Globus pallidus (tissue), 1 donor: Measurements from ENCODE around the gene LIMS2.

Source experiments
- DNase-seq: peaks from one replicate; pipeline ENCODE4 v3.0.0-alpha.2; 2015; ENCODE audit warnings: low spot score

LIMS2 gene

GRCh38 chr2:127646487-127647241, 28.7 kb downstream of the LIMS2 start:
- DNase-seq, result no peak

GRCh38 chr2:127645395-127646291, 29.7 kb downstream of the LIMS2 start, which contains the start of gene GPR17:
TSS of gene GPR17 (plus strand) at chr2:127646153. CDS start at chr2:127650736, 4,583 bp downstream.
- peak; percentile 72 for DNase-seq

GRCh38 chr2:127645026-127645394, 30.3 kb downstream of the LIMS2 start:
- no peak for DNase-seq

- DNase-seq, result no peak
Measured at GRCh38 chr2:127644066-127645025, 31.0 kb downstream of the LIMS2 start.

GRCh38 chr2:127643439-127644065, 31.8 kb downstream of the LIMS2 start:
- no peak for DNase-seq

- no peak for DNase-seq
Measured at GRCh38 chr2:127642706-127643438, 32.5 kb downstream of the LIMS2 start.

- DNase-seq, result no peak
Measured at GRCh38 chr2:127641846-127642507, 33.4 kb downstream of the LIMS2 start.

DNA sequence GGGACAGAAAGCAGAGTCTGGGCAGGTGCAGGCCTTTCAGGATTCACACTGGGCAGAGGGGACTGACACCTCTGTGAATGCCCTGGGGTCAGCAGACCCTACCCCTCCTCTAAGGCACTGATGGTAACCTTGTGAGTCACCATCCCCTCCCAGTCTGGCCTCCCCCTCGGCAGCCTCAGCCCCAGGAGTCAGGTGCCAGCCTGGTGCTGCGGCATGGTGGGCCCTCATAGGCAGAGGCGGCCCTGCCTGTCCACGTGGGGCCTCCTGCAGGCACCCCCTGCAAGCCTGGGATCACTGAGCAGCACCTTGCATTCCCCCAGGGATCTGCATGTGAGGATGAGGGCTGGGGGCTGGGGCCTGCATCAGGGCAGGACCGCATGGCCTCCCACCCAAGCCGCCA, 34.2 kb downstream of the LIMS2 start:
- DNase-seq, result no peak

GRCh38 chr2:127640082-127641072, 35.0 kb downstream of the LIMS2 start:
- DNase-seq, result no peak

DNA sequence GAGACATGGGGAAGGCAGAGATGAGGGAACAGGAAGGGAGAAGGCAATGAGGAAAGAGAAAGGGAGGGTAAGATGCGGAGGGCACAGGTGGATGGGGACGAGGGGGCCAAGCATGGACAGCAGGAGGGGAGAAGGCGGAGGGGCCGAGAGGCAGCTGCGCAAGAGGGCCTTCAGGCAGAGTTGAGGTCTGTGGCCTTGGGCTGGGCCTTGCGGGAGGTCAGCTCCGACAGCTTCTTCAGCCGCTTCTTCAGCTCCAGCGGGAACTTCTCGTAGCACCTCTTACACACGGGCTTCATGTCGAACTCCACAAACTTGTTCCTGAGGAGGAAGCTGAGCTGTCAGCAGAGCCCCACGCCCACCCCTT, 36.2 kb downstream of the LIMS2 start:
- no peak for DNase-seq

DNA sequence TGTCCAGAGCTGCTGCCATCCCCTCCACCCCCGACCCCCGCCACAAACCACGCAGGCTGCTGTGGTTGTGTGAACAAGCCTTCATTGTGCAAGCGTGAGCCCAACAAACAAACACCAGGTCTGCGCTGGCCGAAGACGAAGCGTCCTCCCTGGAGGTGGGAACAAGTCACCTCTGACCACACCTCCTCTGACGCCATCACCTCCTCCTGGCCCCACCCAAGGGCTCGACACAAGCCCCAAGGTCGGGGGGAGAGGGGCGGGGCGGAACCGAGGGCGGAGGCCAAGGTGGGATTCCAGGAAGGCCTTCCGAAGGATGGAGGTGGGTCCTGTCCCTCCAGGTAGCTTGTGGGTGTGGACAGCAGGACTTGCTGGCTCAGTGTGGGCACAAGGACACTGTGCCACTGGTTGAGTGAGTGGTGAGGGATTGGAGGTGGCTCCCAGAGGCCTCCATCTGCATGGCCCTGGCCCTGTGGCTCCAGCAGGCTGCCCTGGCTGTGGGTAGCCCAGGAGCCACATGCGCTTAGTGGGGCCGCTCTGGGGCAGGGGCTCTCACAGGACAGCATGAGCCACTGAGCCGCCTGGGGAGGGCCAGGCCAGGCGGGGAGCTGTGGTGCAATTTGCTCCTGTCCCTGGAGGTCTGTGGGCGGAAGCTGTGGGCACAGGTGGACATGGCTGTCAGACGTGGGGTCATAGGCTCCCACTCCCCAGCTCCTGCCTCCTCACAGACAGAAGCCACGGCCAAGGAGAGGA, 36.8 kb downstream of the LIMS2 start:
- no peak for DNase-seq

DNA sequence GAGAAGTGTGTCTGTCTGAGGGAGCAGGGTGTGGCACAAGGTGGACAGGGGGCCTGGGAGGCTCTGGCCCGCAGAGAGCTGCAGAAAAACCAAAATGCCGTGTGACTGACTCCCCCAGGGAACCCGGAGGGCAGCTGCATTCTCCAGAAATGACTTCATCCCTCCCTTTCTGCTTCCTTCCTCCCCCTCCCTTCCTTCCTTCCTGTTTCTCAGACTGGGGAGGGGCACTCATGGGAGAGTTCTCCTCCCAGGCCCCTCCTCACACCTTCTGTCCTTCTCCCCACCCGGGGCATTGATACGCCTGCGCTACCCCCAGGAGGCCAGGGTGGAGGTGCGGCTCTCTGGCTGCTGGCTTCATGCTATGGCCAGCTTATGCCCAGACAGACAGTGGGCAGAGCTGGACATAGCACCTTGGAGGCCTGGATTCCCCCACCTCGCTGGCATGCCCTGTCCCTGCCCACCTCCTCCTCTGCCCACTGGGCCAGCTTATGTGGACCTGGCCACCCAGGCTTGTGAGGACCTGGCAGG, 37.5 kb downstream of the LIMS2 start:
- no peak for DNase-seq

- DNase-seq, result no peak
Measured at GRCh38 chr2:127637236-127637630, 38.1 kb downstream of the LIMS2 start.

GRCh38 chr2:127636248-127637235, 38.8 kb downstream of the LIMS2 start:
- DNase-seq, result no peak

- DNase-seq, result no peak
Measured at GRCh38 chr2:127635380-127636237, 39.7 kb downstream of the LIMS2 start.
